Measurements from ENCODE around the gene APOB.

The APOB gene, protein sequence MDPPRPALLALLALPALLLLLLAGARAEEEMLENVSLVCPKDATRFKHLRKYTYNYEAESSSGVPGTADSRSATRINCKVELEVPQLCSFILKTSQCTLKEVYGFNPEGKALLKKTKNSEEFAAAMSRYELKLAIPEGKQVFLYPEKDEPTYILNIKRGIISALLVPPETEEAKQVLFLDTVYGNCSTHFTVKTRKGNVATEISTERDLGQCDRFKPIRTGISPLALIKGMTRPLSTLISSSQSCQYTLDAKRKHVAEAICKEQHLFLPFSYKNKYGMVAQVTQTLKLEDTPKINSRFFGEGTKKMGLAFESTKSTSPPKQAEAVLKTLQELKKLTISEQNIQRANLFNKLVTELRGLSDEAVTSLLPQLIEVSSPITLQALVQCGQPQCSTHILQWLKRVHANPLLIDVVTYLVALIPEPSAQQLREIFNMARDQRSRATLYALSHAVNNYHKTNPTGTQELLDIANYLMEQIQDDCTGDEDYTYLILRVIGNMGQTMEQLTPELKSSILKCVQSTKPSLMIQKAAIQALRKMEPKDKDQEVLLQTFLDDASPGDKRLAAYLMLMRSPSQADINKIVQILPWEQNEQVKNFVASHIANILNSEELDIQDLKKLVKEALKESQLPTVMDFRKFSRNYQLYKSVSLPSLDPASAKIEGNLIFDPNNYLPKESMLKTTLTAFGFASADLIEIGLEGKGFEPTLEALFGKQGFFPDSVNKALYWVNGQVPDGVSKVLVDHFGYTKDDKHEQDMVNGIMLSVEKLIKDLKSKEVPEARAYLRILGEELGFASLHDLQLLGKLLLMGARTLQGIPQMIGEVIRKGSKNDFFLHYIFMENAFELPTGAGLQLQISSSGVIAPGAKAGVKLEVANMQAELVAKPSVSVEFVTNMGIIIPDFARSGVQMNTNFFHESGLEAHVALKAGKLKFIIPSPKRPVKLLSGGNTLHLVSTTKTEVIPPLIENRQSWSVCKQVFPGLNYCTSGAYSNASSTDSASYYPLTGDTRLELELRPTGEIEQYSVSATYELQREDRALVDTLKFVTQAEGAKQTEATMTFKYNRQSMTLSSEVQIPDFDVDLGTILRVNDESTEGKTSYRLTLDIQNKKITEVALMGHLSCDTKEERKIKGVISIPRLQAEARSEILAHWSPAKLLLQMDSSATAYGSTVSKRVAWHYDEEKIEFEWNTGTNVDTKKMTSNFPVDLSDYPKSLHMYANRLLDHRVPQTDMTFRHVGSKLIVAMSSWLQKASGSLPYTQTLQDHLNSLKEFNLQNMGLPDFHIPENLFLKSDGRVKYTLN (N-terminal part only)

DNA sequence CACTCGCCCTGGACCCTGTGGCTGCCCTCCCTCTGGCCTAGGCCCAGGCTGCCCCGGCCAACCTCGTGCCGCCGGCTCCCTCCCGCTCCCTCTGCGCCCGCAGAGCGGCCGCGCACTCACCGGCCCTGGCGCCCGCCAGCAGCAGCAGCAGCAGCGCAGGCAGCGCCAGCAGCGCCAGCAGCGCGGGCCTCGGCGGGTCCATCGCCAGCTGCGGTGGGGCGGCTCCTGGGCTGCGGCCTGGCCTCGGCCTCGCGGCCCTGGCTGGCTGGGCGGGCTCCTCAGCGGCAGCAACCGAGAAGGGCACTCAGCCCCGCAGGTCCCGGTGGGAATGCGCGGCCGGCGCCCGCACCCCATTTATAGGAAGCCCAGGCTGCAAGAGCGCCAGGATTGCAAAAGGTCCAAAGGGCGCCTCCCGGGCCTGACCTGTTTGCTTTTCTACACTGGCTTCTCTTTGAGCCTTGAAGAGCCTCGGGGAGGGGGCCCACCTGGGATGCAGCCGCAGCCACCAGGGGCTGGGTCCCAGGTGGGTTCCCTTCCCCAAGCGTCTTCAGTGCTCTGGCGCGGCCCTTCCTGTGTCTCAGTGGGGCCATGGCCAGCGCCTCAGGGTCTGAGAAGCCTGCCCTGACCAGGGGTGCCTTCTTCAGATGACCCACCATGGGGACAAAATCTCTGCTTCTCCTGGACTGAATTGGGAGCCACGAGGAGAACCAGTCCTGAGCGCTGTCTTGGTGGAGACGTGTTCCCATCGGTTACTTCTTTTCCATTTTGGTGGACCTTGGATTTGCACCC, at the start of gene APOB:
Gene APOB (minus strand): TSS at position 330 of the 789 bp plus-strand sequence. CDS start 128 bp downstream, at position 202.
- DNase-seq (ENCODE audit: low spot score): no peak

DNA sequence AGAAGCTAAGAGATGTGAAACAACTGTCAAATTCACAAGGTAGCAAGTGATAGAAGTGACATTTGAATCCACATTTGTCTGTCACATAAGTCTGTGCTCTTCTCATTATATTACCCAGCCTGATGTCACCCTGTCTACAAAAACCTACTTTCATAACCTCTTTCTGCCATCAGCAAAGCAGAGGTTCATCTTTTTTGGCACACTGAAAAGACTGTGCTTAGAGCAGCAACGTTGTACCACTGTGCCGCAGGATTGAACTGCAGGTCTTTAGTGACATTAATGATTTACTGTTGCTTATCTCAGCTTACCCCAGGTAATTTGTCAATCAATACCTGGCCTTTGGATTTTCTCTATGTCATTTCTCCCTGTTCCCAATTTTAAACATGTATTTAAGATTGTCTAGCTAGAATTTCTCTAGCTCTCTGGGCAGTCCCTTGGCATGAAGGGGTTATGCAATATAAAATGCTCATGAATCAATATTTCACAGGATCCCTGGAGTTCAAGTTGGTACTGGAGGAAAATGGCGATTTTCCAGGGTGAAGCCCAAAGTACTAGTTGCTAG, 48.5 kb upstream of the APOB start:
- no peak for DNase-seq (ENCODE audit: low spot score)

DNA sequence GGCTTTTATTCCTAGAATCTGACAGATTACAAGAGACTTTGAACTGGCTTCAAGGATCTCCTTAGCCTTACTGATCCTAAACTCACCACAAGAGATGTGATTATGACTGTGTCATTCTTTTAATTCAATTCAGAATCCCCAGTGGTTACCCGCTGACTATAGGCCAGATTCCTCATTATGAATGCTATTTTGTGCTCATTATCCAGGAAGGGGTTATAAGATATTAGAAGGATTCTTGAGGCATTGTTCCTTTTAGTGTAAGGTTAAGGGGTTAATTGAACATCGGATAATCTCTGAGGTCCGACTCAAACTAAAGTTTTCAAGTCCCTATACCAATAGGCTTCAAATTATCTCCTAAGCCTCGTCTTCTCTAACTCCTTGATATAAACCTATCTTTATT, 40.5 kb upstream of the APOB start:
- DNase-seq (ENCODE audit: low spot score): no peak

DNA sequence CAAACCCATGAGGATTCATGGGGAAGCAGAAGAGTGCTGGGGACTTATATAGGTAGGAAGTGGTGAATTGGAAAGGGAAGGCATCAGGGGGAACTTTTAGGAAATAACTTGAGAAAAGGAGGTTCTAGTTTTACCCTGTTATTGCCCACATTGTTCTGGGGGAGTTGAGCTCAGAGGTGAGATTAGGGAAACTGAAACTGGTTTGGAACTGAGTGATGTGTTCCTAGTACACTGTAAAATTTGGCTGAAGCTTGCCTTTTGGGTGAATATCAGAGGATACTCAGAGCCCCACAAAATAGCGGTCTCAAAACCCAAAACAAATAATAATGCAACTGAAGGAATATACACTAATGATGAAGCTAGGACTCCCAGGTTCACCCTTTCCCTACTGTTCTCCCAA, 39.6 kb upstream of the APOB start:
- DNase-seq (ENCODE audit: low spot score): no peak

DNA sequence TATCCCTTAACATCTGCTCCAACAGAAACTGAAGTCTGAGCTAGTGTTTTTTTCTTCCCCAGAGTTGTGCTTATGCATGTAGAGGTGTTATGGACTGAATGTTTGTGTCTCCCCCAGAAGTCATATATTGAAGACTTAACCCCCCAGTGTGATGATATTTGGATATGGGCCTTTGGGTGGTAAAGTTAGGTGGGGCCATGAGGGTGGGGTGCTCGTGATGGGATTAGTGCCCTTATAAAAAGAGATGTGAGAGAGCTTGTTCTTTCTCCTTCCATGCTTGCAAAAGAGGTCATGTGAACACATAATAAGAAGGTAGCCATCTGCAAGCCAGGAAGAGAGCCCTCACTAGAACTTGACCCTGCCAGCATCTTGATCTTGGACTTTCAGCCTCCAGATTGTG, 34.4 kb upstream of the APOB start:
- no peak for DNase-seq (ENCODE audit: low spot score)

DNA sequence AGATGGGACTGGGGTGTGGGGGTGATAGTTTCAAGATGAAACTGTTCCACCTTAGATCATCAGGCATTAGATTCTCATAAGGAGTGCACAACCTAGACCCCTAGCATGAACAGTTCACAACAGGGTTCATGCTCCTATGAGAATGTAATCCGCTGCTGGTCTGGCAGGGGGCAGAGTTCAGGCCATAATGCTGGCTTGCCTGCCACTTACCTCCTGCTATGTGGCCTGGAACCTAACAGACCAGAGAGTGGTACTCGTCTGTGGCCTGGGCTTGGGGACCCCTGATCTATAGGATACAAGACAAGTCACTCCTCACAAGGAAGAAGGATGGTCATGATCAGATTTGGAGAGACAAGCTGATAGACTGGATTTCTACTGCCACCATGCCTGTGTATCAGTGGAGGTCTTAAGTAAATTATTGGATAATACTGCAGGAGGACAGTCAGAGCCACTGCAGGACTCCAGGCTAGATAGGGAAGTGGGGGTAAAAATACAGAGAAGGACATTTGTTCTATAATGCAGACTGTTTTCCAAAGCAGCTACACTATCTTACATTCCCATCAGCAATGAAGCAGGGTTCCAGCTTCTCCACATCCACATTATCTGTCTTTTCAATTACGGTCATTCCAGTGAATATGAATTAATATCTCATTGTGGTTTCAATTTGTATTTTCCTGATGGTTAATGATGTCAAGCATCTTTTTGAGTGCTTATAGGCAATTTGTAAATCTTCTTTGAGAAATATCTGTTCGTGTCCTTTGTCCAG, 28.8 kb upstream of the APOB start:
- DNase-seq (ENCODE audit: low spot score): no peak

DNA sequence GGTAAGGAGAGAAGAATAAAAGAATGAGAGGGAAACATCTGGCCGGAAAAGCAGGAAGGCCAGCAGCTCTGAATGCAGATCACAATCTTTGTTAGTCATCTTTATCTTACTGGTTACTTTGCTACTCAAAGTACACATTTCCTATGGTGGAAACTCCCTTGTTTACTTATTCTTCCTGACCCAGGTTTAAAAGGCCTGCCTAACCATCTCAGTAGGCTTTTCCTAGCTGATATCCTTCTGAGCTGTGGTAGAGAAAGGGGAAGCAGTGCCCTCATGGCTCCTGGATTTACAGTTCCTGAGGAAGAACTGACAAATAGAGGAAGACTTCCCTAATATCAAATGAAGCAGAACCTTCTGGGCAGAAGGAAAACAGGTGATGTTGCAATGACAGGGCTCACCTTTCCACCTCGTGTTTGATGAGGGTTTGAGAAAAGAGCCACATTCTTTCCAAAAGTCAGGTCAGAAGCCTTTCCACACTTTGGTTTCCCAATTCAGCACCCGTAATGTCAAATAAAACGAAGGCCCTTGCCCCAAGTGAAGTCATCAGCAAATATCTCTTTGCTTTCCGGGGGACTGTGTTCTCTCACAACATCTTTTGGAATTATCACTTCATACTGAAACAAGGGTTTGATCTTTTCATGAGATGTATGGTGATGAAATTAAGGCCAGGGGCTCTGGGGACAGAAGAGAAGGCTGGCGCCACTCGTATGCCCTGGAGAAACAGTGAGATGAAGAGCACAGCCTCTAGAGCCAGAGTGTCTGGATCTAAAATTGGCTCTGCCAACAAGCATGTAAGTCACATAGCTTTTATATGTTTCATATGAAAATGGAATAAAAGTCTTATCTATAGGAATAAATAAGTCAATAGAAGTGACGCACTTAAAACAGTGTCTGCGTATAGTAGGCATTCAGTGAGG, 26.7 kb upstream of the APOB start:
- DNase-seq (ENCODE audit: low spot score): no peak

DNA sequence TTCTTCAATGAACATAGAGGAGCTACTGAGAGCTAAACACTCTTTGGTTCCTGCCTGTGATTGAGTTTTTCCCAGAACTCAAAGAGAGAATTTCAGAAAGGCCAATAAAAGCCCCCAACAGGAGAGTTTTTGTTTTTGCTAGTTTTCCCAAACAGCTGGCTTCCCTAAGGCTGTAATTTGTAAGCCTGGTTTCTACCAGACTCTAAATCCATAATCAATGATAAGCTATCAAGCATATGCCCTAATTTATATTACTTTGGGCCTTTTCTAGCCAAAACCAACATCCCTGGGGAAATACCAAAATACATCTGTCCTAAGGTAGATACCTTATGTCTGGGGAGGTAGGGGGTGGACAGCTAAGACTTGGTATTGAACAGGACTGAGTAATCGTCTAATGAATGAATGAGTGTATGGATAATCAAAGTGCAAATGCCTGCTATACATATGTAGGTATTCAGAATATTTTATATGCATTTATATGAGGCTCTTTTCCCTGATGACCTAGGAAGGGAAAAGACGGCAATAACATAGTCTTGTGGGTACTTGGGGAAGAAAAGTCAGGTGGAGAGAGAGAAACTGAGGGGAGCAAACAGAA, 26.0 kb upstream of the APOB start:
- DNase-seq (ENCODE audit: low spot score): no peak

DNA sequence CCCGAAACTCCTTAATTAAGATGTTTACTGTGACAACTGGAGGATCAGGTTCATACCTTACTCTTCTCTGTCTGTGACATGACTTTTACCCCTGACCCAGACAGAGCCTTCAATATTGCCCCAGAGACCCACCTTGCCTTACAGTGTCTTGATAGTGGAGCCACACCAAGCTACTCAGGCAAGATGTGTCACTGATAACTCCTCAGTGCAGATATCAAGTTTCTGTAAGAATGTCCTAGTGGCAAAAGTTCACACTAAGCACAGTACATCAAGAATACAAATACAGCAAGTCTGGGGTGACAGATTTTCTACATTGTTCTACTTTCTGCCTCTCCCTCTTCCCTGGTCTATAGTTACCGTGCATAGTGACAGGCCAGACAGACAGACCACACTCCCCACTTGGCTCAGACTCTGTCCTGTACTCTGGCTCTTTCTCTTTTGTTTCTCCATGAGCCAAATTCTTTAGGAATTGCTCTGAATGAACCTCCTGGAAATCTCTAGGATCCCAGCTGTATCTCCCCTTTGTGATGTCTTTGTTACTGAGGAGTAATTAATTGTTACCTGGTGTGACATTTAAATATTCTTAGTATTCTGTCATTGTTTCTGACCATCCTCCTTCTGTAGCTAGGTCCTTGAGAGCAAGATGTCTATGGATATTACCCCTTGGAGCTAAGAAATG, 24.1 kb upstream of the APOB start:
- no peak for DNase-seq (ENCODE audit: low spot score)

DNA sequence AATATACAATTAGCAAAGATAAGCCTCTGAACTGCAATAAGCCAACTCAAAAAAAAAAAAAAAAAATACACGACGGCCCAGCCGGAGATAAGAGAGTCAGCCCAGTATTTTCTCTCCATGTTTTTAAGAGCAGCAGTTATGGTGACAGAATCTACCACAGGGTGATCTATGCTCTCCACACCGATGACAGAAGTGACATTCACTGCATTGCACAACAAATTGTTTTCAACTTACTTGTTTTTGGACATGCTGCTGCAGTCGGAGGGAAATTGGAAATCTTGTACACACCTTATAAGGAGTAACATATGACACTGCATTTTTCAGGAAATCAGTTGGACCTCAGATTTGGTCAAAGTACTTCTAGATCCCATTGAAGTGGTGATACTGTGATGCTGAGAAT, 23.3 kb upstream of the APOB start:
- no peak for DNase-seq (ENCODE audit: low spot score)

DNA sequence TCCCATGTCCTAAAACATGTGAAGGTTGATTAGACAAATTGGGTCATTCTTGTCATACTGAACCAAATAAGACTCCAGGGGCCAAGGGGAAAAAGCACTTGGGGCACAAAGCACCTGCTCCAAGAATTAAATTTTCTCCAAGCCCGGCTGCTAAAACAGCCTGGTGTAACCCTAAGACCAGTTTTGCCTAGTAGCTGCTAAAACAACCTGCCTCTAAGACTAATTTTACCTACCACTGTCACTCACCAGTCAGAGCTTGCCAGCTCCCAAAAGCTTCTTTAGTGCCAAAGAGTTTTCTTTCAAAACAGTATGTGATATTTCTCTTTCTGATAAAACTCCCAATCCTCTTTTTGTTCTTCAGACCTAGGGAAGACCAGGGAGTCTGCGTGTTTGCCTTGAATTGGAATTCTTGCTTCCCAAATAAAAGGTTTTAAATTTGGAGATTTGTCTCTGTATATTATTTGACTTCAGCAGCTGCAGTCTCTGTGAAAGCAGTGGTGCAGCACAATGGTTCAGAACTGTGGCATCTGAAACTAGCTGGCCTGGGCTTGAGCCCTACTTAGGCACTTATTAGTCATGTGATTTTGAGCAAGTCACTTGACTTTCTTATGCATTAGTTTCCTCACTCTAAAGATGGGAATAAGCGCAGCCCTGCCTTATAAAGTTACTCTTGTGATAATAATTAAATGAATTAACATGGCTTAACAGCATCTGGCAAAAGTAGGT, 16.2 kb upstream of the APOB start:
- DNase-seq (ENCODE audit: low spot score): no peak

DNA sequence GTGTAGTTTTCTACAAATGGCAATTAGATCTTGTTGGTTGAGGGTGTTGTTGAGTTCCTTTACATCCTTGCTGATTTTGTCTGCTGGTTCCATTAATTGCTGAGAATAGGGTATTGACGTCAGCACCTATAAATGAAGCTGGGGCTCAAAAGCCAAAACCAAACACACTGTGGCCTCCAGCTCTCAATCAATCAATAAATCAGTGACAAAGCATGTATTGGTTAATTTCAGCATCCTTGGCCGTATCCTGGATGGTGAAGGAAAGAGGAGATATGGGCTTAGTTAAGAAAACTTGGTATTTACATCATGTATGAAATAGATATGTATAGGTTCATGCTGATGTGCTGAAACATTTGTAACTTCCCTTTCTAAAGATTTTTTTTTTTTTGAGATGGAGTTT, 13.2 kb upstream of the APOB start:
- no peak for DNase-seq (ENCODE audit: low spot score)

DNA sequence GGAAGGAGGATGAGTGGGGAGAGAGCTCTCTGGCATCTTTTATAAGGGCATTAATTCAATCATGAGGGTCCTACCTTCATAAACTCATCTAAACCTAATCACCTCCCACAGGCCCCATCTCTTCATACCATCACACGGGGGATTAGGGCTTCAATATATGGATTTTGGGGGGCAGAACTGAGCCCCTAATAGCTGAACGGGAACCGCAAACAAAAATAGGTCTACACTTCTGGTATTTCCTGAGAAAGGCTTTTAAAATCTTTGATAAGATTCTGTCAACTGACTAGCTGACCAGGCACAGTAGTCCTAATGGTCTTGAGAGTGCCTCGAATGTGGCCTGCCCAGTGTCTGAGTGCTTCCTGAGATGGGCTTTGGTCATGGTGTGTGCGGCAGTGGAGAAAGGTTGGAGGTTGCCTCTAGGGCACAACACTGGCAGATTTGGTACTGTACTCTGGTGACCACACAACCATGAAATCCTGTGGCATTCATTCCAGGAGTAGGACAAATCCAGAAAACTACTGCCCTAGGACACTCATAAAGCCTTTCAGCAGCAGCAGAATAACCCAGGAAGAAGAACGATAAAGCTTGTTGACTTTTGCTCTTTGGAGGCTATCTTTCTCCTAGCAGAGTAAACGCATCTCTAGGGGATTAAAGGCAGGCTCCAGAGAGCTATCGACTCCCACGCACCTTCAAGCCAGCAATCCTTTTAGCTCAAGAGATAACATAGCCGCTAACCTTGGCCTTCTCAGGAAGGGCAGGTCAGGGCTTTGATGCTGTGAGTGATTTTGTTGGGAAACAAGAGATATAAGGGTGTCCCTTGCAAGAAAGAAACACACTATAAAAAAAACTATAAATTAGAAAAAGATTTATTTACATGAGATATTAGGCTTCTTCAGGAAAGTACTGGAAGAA, 12.3 kb upstream of the APOB start:
- no peak for DNase-seq (ENCODE audit: low spot score)

DNA sequence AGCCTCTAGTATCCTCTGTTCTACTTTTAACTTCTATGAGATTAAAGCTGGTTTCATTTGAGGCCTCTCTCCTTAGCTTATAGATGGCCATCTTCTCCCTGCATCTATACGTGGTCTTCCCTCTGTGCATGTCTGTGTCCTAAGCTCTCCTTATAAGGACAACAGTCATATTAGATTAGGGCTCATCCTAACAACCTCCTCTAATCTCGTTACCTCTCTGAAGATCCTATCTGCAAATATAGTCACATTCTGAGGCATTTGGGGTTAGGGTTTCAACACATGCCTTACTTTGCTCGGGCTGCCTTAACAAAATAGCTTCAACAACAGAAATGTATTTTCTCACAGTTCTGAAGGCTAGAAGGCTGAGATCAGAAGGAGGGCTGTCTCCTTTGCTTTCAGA, 11.6 kb upstream of the APOB start:
- DNase-seq (ENCODE audit: low spot score): no peak

DNA sequence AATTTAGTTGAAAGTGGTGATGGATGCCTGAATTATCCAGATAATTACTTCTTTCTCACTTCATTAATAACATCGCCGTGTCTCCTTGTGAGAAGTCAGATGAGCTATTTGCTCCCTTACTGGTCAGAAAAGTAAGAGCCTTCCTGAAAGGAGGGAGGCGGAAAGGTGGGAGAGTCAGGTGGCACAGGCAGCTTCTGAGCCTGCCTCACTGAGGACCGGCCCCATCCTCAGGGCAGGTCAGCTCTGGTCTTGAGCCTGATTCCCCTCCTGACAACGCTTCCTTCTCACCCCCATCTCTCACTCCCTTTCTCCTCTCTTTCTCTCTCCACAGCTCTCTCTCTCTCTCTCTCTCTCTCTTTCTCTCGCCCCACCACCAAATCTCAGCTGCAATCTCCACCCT, 10.1 kb upstream of the APOB start:
- no peak for DNase-seq (ENCODE audit: low spot score)

DNA sequence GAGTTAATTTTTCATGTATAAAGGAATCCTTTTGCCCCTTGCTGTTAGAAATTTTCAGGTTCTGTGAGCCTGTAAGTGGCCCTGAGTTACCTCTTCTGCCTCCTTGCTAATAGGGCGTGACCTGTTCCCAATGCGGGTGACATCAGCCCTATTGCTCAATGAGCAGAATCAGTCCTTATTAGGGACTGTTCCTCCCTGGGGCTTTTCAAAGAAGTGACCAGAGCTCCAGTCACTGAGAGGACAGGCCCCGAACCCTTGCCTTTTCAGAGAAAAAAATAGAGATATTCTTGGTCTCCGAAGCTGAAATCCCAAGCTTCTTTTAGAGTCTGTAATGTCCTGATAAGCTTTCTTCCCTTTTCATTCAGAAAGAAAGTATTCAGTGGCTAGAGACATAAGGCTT, 8.2 kb upstream of the APOB start:
- DNase-seq (ENCODE audit: low spot score): no peak

DNA sequence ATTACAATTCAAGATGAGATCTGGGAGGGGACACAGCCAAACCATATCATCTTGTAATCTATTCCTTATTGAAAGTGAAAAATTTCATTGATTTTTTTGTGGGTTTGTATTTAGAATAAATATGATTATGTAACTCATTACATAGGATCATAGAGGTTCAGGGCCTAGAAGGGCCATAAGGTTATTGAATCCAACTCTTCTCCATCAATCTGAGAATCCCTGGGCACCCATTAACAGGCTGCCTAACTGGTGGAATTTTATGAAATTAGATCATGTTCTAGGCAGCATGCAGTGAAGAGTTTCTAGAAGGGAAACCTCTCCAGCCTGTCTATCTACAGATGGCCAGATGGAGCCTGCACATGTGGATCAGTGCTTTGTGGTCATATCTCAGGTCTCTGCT, 6.3 kb upstream of the APOB start:
- no peak for DNase-seq (ENCODE audit: low spot score)

Measured in germinal center (tissue), 1 donor.